NCI-H446 treated with DMSO at 0.1 percent for 48 hours (cell line): ENCODE data around the gene YWHAB.

Source experiments
- DNase-seq: peaks from one replicate; lab custom pipeline; 2025; lab: John Stamatoyannopoulos, UW

The YWHAB gene

GRCh38 chr20:44911264-44911921 lies 25.9 kb downstream of the YWHAB start:
- no peak for DNase-seq

GRCh38 chr20:44912189-44912588 lies 26.7 kb downstream of the YWHAB start:
- DNase-seq, result no peak

- no peak for DNase-seq
These were observed 29.4 kb downstream of the YWHAB start for GRCh38 chr20:44914924-44915323.

GRCh38 chr20:44916586-44916985 lies 31.1 kb downstream of the YWHAB start:
- no peak for DNase-seq

GRCh38 chr20:44917399-44917798 lies 31.9 kb downstream of the YWHAB start:
- no peak for DNase-seq

- no peak for DNase-seq
These were observed 32.8 kb downstream of the YWHAB start for GRCh38 chr20:44918342-44918741.

- DNase-seq, result no peak
These were observed 33.3 kb downstream of the YWHAB start for GRCh38 chr20:44918761-44919160.

GRCh38 chr20:44921447-44921846 lies 35.9 kb downstream of the YWHAB start:
- no peak for DNase-seq

GRCh38 chr20:44924541-44924940 lies 39.0 kb downstream of the YWHAB start:
- DNase-seq, result no peak

- no peak for DNase-seq
These were observed 43.1 kb downstream of the YWHAB start for GRCh38 chr20:44928595-44928994.

- DNase-seq, result no peak
These were observed 45.1 kb downstream of the YWHAB start for GRCh38 chr20:44930517-44931168.

GRCh38 chr20:44931911-44932310 lies 46.4 kb downstream of the YWHAB start:
- DNase-seq, result no peak

GRCh38 chr20:44932916-44933315 lies 47.4 kb downstream of the YWHAB start:
- DNase-seq, result no peak

- no peak for DNase-seq
These were observed 51.0 kb downstream of the YWHAB start for GRCh38 chr20:44936510-44936909.

- DNase-seq, result no peak
These were observed 53.1 kb downstream of the YWHAB start for GRCh38 chr20:44938637-44939036.

- DNase-seq, result no peak
These were observed 55.7 kb downstream of the YWHAB start for GRCh38 chr20:44941120-44941691.

- DNase-seq, result no peak
These were observed 56.9 kb downstream of the YWHAB start for GRCh38 chr20:44942264-44942973.

- no peak for DNase-seq
These were observed 58.3 kb downstream of the YWHAB start for GRCh38 chr20:44943828-44944227.

GRCh38 chr20:44945261-44945660 lies 59.8 kb downstream of the YWHAB start:
- DNase-seq, result no peak

GRCh38 chr20:44946271-44946852 lies 60.9 kb downstream of the YWHAB start:
- DNase-seq, result no peak

- no peak for DNase-seq
These were observed 62.6 kb downstream of the YWHAB start for GRCh38 chr20:44948107-44948506.

GRCh38 chr20:44948513-44948912 lies 63.0 kb downstream of the YWHAB start:
- DNase-seq, result no peak

- DNase-seq, result no peak
These were observed 64.9 kb downstream of the YWHAB start for GRCh38 chr20:44950368-44950767.
